Activated naive CD8-positive, alpha-beta T cell treated with anti-CD3 and anti-CD28 coated beads for 36 hours (primary cell): ENCODE results near the gene CALHM2. TPM values are rescaled to one million over a fixed set of nuclear protein-coding genes. Genes with fewer than 3 reads are reported as not detected.

ENCODE experiments used
- DNase-seq: peaks from one replicate; pipeline ENCODE4 v3.0.0; 2021
- H3K27ac Mint-ChIP-seq: one replicate; pipeline ENCODE4 v1.8.0; 2022; ENCODE audit warnings: mild to moderate bottlenecking, moderate library complexity, mixed read lengths
- H3K27me3 Mint-ChIP-seq: one replicate; pipeline ENCODE4 v1.8.0; 2022; ENCODE audit warnings: mild to moderate bottlenecking, mixed read lengths
- H3K36me3 Mint-ChIP-seq: one replicate; pipeline ENCODE4 v1.8.0; 2021; ENCODE audit warnings: mild to moderate bottlenecking, mixed read lengths
- H3K4me1 Mint-ChIP-seq: one replicate; pipeline ENCODE4 v1.8.0; 2021; ENCODE audit warnings: mixed read lengths
- H3K4me3 Mint-ChIP-seq: one replicate; pipeline ENCODE4 v1.8.0; 2022; ENCODE audit warnings: mild to moderate bottlenecking, moderate library complexity, mixed read lengths
- H3K9me3 Mint-ChIP-seq: one replicate; pipeline ENCODE4 v1.8.0; 2022; ENCODE audit warnings: mixed read lengths
- total RNA-seq, 2 experiments: library from RNA; stranded (reverse); gene quantifications; one replicate each; pipeline ENCODE4 v1.2.3, GENCODE V29; 2021

The CALHM2 gene
- total RNA-seq, result 1 to 10 TPM; 4.5 to 4.8 TPM

GRCh38 chr10:103451831-103452505 lies at the start of gene CALHM2:
Gene CALHM2, minus strand, starts transcription at chr10:103452370. Its CDS starts 2,429 bp downstream, at chr10:103449941.
- DNase-seq, result peak; percentile 74

DNA sequence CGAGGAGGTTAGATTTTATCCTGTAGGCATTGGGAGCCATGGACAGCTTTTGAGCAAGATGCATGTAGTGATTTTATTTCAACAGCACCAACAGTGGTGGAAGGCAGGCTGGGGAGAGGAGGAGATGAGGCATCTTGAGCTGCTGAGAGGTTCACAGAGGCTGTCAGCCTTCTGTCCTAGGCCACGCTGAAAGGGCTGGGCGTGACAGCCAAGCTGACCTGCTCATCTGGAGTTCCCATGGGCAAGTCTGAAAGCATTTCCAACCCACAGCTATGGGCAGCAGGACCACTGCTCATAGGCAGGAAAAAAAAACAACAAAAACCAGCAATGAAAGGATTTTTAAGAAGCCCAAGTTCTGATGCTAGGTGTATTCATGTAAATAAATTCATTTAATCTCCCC lies 49.0 kb upstream of the CALHM2 start:
- peaks cover 21% of the 10 kb centered on the region for H3K4me1 Mint-ChIP-seq
- no peak overlapping the region for H3K27ac Mint-ChIP-seq
- H3K4me3 Mint-ChIP-seq, result no peak overlapping the region
- no peaks in the 10 kb centered on the region for H3K9me3 Mint-ChIP-seq
- no peak for DNase-seq
- no peaks in the 10 kb centered on the region for H3K36me3 Mint-ChIP-seq
- peaks cover 73% of the 10 kb centered on the region for H3K27me3 Mint-ChIP-seq

More at GRCh38 chr10:103451831-103452505, at the start of gene CALHM2:
- no peaks in the 10 kb centered on the region for H3K9me3 Mint-ChIP-seq
- H3K36me3 Mint-ChIP-seq, result peaks cover 2% of the 10 kb centered on the region
- no peak within 1 kb of the TSS for H3K27ac Mint-ChIP-seq
- no peaks in the 10 kb centered on the region for H3K27me3 Mint-ChIP-seq
- H3K4me3 Mint-ChIP-seq, result peak within 1 kb of the TSS; percentile 80
- H3K4me1 Mint-ChIP-seq, result peaks cover 23% of the 10 kb centered on the region

DNA sequence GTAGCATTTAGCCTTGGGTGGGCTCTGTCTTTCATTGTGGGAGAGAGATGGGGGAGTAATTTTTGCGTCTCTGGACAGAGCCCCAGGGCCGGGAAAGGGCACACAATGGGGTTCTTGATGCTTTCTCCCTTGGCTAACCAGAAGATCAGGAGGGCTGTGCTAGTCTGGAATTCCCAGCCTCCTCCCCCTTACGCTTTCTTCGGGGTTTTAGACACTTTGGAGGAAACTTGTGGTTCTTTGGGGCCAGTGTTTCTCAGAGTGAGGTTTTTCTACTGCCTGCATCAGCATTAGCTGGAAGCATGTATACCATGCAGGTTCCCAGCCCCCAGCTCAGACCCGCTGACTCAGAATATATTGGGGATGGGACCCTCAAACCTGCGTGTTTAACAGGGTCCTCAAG lies 48.3 kb upstream of the CALHM2 start:
- Mint-ChIP-seq H3K36me3 (no peaks in the 10 kb centered on the region), H3K9me3 (no peaks in the 10 kb centered on the region), H3K4me1 (peaks cover 21% of the 10 kb centered on the region), H3K27me3 (peaks cover 73% of the 10 kb centered on the region), H3K27ac (no peak overlapping the region), H3K4me3 (no peak overlapping the region)
- DNase-seq, result no peak

DNA sequence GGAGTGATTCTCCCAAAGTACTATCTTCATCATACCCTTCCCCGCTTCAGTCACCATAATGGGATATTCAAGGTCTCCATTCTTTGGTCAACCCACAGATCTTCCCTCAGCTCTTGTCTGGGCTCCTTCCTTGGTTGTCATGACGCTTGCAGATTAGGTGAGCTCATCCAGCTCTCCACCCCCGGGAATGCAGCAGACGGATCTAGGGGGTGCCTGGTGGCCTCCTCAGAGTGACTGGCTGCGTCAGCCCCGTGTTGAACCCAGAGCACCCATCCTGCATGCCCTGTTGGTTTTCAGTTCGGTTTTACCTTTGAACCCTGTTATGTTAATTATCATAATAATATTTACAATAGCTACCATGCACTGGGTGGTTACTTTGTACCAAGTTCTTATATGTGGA lies 47.7 kb upstream of the CALHM2 start:
- H3K4me3 Mint-ChIP-seq, result no peak overlapping the region
- no peaks in the 10 kb centered on the region for H3K9me3 Mint-ChIP-seq
- peaks cover 78% of the 10 kb centered on the region for H3K27me3 Mint-ChIP-seq

GRCh38 chr10:103498936-103499638 lies 46.9 kb upstream of the CALHM2 start:
- Mint-ChIP-seq H3K36me3 (no peaks in the 10 kb centered on the region), H3K27ac (no peak overlapping the region)

More for the DNA sequence above, 47.7 kb upstream of the CALHM2 start:
- no peak for DNase-seq
- H3K4me1 Mint-ChIP-seq, result peaks cover 21% of the 10 kb centered on the region
- H3K27ac Mint-ChIP-seq, result no peak overlapping the region
- H3K36me3 Mint-ChIP-seq, result no peaks in the 10 kb centered on the region

GRCh38 chr10:103497161-103497915 lies 45.2 kb upstream of the CALHM2 start:
- Mint-ChIP-seq H3K27ac (no peak overlapping the region), H3K4me3 (no peak overlapping the region), H3K36me3 (no peaks in the 10 kb centered on the region), H3K4me1 (peaks cover 20% of the 10 kb centered on the region), H3K27me3 (peaks cover 80% of the 10 kb centered on the region), H3K9me3 (no peaks in the 10 kb centered on the region)
- no peak for DNase-seq

More at GRCh38 chr10:103498936-103499638, 46.9 kb upstream of the CALHM2 start:
- Mint-ChIP-seq H3K27me3 (peaks cover 81% of the 10 kb centered on the region), H3K9me3 (no peaks in the 10 kb centered on the region), H3K4me3 (no peak overlapping the region), H3K4me1 (peaks cover 21% of the 10 kb centered on the region)
- DNase-seq, result no peak

DNA sequence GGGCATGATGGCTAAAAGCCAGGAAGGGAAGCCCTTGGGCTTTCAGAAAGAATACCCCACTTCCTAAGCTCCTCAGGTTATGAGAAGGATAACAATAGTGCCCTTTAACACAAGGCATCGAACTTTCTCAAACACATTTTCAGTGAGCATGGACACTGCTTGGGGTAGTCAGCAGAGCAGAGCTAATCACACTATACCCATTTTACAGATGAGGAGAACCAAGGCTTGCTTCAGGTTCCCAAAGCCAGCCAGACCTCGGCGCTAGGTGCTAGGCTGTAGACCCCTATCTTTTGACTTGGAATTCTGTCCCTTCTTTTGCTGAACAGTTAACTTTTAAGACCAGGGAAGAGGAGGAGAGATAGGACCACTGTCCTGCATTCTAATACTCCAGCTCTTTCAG lies 43.2 kb upstream of the CALHM2 start:
- no peak overlapping the region for H3K27ac Mint-ChIP-seq
- H3K27me3 Mint-ChIP-seq, result peaks cover 71% of the 10 kb centered on the region
- H3K36me3 Mint-ChIP-seq, result no peaks in the 10 kb centered on the region
- no peak for DNase-seq
- no peaks in the 10 kb centered on the region for H3K9me3 Mint-ChIP-seq
- no peak overlapping the region for H3K4me3 Mint-ChIP-seq
- peaks cover 17% of the 10 kb centered on the region for H3K4me1 Mint-ChIP-seq

- Mint-ChIP-seq H3K9me3 (no peaks in the 10 kb centered on the region), H3K4me1 (peaks cover 22% of the 10 kb centered on the region), H3K27ac (no peak overlapping the region), H3K36me3 (no peaks in the 10 kb centered on the region), H3K4me3 (peak overlapping the region; percentile 33), H3K27me3 (peaks cover 64% of the 10 kb centered on the region)
- peak; percentile 43 for DNase-seq
Measured at GRCh38 chr10:103493916-103494877, 42.0 kb upstream of the CALHM2 start.

DNA sequence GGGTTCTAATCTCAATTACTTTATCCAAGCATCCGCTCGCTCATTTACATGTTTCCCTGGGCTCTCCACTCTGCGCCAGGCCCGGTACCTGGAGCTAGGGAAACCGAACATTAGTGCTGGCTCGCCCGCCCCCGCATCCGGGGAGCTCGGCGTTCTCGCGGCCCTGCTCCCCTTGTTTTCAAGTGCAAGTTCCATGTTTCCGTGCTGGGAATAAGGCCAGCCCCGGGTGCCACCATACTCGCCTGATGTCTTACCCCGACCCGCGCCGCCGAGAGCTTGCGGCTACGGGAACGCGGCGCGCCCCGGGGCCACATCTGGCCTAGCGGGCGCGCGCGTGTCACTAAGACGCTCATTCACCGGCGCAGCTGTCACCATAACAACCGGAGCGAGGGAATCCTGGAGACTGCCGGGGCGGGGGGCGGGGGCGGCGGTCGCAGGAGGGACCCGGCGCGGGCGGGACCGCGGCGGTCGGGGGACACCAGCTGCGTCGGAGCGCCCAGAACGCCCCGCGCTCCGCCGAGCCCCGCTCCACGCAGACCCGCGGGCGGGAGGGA lies 41.3 kb upstream of the CALHM2 start, which contains the start of gene NEURL1:
Gene NEURL1, plus strand, starts transcription at position 344 of the 554 bp plus-strand sequence. CDS start 683 bp downstream, outside the sequence.
- Mint-ChIP-seq H3K36me3 (no peaks in the 10 kb centered on the region), H3K9me3 (no peaks in the 10 kb centered on the region), H3K4me1 (peaks cover 22% of the 10 kb centered on the region), H3K27ac (no peak within 1 kb of the TSS), H3K4me3 (peak within 1 kb of the TSS; percentile 73), H3K27me3 (peaks cover 56% of the 10 kb centered on the region)
- DNase-seq, result peak; percentile 20

DNA sequence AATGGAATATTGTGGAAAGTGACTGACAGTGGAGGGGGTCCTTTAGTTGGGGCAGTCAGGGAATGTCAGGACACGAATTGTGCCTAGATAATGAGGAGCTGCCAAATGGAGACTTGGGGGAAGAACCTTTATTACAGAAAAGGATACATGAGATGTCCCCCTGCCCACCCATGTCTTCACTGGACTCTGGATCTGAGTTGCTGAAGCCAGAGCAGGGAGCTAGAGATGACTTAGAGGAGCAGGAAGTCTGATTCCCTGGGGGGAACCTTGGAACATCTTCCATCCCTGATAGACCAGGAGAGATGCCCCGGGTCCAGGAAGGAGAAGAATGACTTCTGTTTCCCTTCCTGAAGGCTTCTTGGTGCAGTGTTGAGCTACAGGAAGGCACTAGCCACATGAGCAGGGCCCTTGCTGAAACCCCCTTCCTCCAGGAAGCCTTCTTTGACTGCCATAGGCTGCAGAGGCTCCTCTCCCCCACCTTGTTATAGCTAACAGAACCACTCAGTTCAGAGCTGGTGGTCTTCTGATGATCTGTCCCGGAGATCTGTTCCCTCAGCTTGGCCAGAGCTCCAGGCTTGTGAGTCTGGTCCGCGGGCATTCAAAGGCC lies 40.6 kb upstream of the CALHM2 start:
- Mint-ChIP-seq H3K4me1 (peaks cover 22% of the 10 kb centered on the region), H3K27ac (no peak overlapping the region), H3K9me3 (no peaks in the 10 kb centered on the region), H3K4me3 (peak overlapping the region; percentile 73), H3K27me3 (peaks cover 55% of the 10 kb centered on the region), H3K36me3 (no peaks in the 10 kb centered on the region)
- no peak for DNase-seq

DNA sequence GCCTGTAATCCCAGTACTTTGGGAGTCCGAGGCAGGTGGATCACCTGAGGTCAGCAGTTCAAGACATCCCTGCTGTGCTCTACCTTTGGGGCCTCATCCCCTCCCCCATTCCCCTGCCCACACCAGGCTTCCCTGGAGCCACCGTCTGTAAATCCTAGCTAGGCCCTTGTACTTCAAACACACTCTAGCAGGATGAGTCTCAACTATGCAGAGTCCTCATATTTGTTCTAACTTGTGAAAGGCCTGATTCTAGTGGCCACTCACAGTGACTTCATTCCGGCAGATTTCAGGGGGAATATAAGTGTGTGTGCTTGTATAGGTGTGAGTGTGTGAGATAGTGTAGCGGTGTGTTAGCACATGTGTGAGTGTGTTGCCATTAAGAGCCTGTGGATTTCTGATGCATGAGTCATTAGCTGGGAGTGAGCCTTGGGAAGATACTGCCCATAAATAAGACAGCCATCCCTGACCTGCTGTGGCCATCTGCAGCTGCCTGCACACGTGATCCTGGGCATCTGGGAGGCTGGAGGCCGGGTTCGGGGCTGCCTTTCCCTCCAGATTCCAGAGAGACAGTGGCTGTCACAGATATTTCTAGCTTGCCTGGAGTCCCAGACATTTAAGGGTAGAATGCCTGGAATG lies 39.7 kb upstream of the CALHM2 start:
- H3K9me3 Mint-ChIP-seq, result no peaks in the 10 kb centered on the region
- no peaks in the 10 kb centered on the region for H3K36me3 Mint-ChIP-seq
- no peak overlapping the region for H3K27ac Mint-ChIP-seq
- peaks cover 45% of the 10 kb centered on the region for H3K27me3 Mint-ChIP-seq
- DNase-seq, result no peak
- no peak overlapping the region for H3K4me3 Mint-ChIP-seq
- H3K4me1 Mint-ChIP-seq, result peaks cover 22% of the 10 kb centered on the region

GRCh38 chr10:103490986-103491314 lies 38.8 kb upstream of the CALHM2 start:
- DNase-seq, result no peak
- H3K4me1 Mint-ChIP-seq, result peaks cover 22% of the 10 kb centered on the region
- H3K27me3 Mint-ChIP-seq, result peaks cover 40% of the 10 kb centered on the region
- no peaks in the 10 kb centered on the region for H3K36me3 Mint-ChIP-seq
- no peaks in the 10 kb centered on the region for H3K9me3 Mint-ChIP-seq
- no peak overlapping the region for H3K4me3 Mint-ChIP-seq
- H3K27ac Mint-ChIP-seq, result no peak overlapping the region

DNA sequence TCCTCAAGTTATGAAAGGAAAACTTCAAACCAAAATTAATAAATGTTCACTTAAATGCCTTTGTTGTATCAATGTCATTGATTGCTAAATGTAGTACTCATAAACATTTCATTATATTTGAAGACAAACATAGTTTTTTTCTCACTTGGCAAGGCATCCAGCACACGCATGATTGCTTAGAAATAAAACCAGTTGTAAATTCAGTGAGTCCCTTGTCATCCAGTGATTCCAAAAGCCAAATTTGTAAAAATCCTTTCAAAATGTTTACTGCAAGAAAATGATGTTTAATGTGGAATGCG lies 35.2 kb upstream of the CALHM2 start:
- no peak overlapping the region for H3K4me3 Mint-ChIP-seq
- peaks cover 14% of the 10 kb centered on the region for H3K4me1 Mint-ChIP-seq

More for the DNA sequence above, 35.2 kb upstream of the CALHM2 start:
- H3K27me3 Mint-ChIP-seq, result peaks cover 16% of the 10 kb centered on the region
- H3K9me3 Mint-ChIP-seq, result no peaks in the 10 kb centered on the region
- H3K36me3 Mint-ChIP-seq, result no peaks in the 10 kb centered on the region
- DNase-seq, result no peak
- no peak overlapping the region for H3K27ac Mint-ChIP-seq
